ENCODE data around the gene COL23A1.

COL23A1 gene

GRCh38 chr5:178496214-178496613, 94.0 kb downstream of the COL23A1 start:
- TF ChIP-seq CTCF (conservative IDR thresholded peaks at IDR 0.05; ENCODE audit: low read depth, low read length), result no peak
- DNase-seq (ENCODE audit: low read depth), result no peak
- no peak overlapping the region for H3K4me3 ChIP-seq (ENCODE audit: low read length)

DNA sequence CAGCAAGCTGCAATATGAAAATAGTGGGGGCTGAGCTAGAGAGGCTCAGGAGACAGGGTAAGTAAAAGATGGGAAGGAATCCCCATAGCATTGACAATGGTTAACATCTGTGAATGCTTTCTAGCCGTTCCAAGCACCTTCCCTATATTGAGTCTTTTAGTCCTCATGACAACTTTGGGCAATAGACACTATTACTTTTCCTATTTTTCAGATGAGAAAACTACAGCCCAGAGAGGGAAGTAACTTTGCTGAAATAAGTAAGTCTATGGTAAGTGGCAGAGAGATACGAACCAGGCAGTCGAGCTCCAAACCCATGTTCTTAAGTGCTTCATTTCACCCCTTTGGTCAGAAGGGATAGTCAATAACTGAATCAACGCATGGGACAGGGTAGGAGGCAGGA, 94.5 kb downstream of the COL23A1 start:
- no peak for TF ChIP-seq CTCF (conservative IDR thresholded peaks at IDR 0.05; ENCODE audit: low read depth, low read length)
- H3K4me3 ChIP-seq (ENCODE audit: low read length), result no peak overlapping the region
- no peak for DNase-seq (ENCODE audit: low read depth)

DNA sequence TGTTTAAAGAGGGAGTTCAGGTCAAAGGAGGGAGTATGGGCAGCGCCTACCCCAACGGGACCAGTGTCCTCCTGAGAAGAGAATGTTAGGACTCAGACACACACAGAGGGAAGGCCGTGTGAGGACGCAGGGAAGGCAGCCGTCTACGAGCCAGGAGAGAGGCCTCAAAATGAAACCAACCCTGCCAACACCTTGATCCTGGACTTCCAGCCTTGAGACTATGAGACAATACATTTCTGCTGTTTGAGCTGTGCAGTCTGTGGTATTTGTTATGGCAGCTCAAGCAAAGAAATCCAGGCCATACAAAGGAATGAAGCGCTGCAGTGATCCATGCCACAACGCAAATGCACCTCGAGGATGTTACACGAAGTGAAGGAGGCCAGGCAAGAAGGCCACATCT, 97.9 kb downstream of the COL23A1 start:
- no peak overlapping the region for H3K4me3 ChIP-seq (ENCODE audit: low read length)
- TF ChIP-seq CTCF (conservative IDR thresholded peaks at IDR 0.05; ENCODE audit: low read depth, low read length), result no peak
- DNase-seq (ENCODE audit: low read depth), result no peak

- TF ChIP-seq CTCF (conservative IDR thresholded peaks at IDR 0.05; ENCODE audit: low read depth, low read length), result no peak
- no peak overlapping the region for H3K4me3 ChIP-seq (ENCODE audit: low read length)
- no peak for DNase-seq (ENCODE audit: low read depth)
These were observed 99.1 kb downstream of the COL23A1 start for GRCh38 chr5:178490935-178491652.

GRCh38 chr5:178489271-178489976, 100.8 kb downstream of the COL23A1 start:
- no peak for TF ChIP-seq CTCF (conservative IDR thresholded peaks at IDR 0.05; ENCODE audit: low read depth, low read length)
- H3K4me3 ChIP-seq (ENCODE audit: low read length), result no peak overlapping the region
- DNase-seq (ENCODE audit: low read depth), result no peak

DNA sequence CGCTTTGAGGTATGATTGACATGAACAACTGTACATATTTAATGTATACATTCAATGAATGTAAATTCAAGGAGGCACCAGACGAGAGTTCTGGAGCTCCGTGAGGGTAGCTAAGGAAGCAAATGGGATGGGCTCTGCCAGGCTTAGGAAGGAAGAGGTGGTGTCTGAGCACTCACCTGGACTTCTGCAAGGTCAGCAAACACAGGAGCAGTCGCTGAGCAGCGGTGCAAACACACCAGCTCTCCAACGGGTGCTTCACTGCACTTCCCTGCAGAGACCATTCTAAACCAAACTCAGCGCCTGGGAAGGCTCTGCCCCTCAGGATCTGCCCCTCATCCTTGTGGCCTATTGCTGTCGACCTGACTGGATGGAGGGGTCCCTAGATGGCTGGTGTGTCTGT, 101.5 kb downstream of the COL23A1 start:
- TF ChIP-seq CTCF (conservative IDR thresholded peaks at IDR 0.05; ENCODE audit: low read depth, low read length), result no peak
- no peak for DNase-seq (ENCODE audit: low read depth)

More for the DNA sequence above, 101.5 kb downstream of the COL23A1 start:
- no peak overlapping the region for H3K4me3 ChIP-seq (ENCODE audit: low read length)
